ENCODE measurements around the gene CUTC.
A peak's percentile ranks its signal among the peaks of the same experiment; 100 is the strongest.
"Not testable (repeated sequence)": the region's sequence is repeated elsewhere in the genome, so short reads cannot be mapped to it uniquely, and the experiment has no call there.

Gene CUTC

GRCh38 chr10:99742701-99743100 lies 10.7 kb downstream of the CUTC start:
- no peak for DNase-seq (ENCODE audit: low read depth)

- DNase-seq (ENCODE audit: low read depth): no peak
These were observed 11.8 kb downstream of the CUTC start for GRCh38 chr10:99743841-99744240.

- DNase-seq (ENCODE audit: low read depth): not testable (repeated sequence)
These were observed 14.1 kb downstream of the CUTC start for GRCh38 chr10:99746166-99746565.

GRCh38 chr10:99748823-99749451 lies 16.9 kb downstream of the CUTC start:
- DNase-seq (ENCODE audit: low read depth): no peak

- DNase-seq (ENCODE audit: low read depth): no peak
These were observed 18.6 kb downstream of the CUTC start for GRCh38 chr10:99750641-99751040.

GRCh38 chr10:99754670-99755069 lies 22.6 kb downstream of the CUTC start:
- no peak for DNase-seq (ENCODE audit: low read depth)

GRCh38 chr10:99756159-99756558 lies 24.1 kb downstream of the CUTC start:
- no peak for DNase-seq (ENCODE audit: low read depth)

- DNase-seq (ENCODE audit: low read depth): peak; percentile 71
These were observed 26.3 kb downstream of the CUTC start for GRCh38 chr10:99758211-99758891.

- no peak for DNase-seq (ENCODE audit: low read depth)
These were observed 28.3 kb downstream of the CUTC start for GRCh38 chr10:99760321-99760720.

- DNase-seq (ENCODE audit: low read depth): no peak
These were observed 29.3 kb downstream of the CUTC start for GRCh38 chr10:99761365-99761764.

- DNase-seq (ENCODE audit: low read depth): no peak
These were observed 33.8 kb downstream of the CUTC start for GRCh38 chr10:99765672-99766301.

- DNase-seq (ENCODE audit: low read depth): no peak
These were observed 34.3 kb downstream of the CUTC start for GRCh38 chr10:99766302-99766681.

GRCh38 chr10:99767901-99768300 lies 35.9 kb downstream of the CUTC start:
- DNase-seq (ENCODE audit: low read depth): no peak

GRCh38 chr10:99768556-99768955 lies 36.5 kb downstream of the CUTC start:
- no peak for DNase-seq (ENCODE audit: low read depth)

- DNase-seq (ENCODE audit: low read depth): no peak
These were observed 37.7 kb downstream of the CUTC start for GRCh38 chr10:99769706-99770105.

GRCh38 chr10:99770408-99771045 lies 38.5 kb downstream of the CUTC start:
- no peak for DNase-seq (ENCODE audit: low read depth)

GRCh38 chr10:99775850-99776249 lies 43.8 kb downstream of the CUTC start:
- DNase-seq (ENCODE audit: low read depth): peak; percentile 78

- DNase-seq (ENCODE audit: low read depth): no peak
These were observed 46.1 kb downstream of the CUTC start for GRCh38 chr10:99777918-99778714.

GRCh38 chr10:99779335-99779734 lies 47.3 kb downstream of the CUTC start:
- peak; percentile 63 for DNase-seq (ENCODE audit: low read depth)

GRCh38 chr10:99781734-99782429 lies 49.8 kb downstream of the CUTC start:
- DNase-seq (ENCODE audit: low read depth): no peak

GRCh38 chr10:99782447-99783286 lies 50.6 kb downstream of the CUTC start, which contains the start of gene ABCC2:
Gene ABCC2, plus strand, starts transcription at chr10:99782640. Its CDS starts 205 bp downstream, at chr10:99782845.
- DNase-seq (ENCODE audit: low read depth): no peak
